Measurements from ENCODE around the gene GGNBP2.
A peak's percentile ranks its signal among the peaks of the same experiment; 100 is the strongest.
"Not testable (repeated sequence)": the region's sequence is repeated elsewhere in the genome, so short reads cannot be mapped to it uniquely, and the experiment has no call there.

GGNBP2 gene

DNA sequence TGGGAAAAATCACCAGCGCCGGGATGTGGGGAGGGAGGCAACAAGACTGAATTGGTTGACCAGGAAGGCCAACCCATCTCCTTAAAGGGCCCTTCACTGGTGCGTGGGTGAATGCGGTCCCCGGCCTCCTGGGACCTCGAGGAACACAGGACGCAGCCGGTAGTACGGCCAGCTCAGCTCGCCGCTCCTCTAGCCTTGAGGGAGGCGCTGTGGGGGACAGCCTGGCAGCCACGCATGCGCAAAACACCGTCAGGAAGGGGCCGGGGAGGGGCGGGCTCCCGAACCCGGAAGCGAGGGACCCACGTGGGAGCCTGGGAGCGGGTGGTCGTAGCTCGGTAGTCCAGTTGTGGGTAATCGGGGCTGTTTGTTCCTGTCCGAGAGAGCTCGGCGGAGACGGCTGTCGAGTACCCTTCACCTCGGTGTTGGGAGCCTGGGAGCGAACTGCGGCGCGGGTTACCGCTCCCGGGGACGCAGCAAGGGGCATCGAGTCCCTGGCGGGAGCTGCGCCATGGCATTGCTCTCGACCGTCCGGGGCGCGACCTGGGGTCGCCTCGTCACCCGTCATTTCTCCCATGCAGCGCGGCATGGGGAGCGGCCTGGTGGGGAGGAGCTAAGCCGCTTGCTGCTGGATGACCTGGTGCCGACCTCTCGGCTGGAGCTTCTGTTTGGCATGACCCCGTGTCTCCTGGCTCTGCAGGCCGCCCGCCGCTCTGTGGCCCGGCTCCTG, 56.7 kb downstream of the GGNBP2 start, which contains the start of gene MRM1:
MRM1 (plus strand) TSS at position 281 of the 727 bp plus-strand sequence; CDS start at position 509, 228 bp downstream.
- peak; percentile 81 to 83 for DNase-seq (ENCODE audit: low read depth in 1 of 2, low spot score in 1 of 2)

DNA sequence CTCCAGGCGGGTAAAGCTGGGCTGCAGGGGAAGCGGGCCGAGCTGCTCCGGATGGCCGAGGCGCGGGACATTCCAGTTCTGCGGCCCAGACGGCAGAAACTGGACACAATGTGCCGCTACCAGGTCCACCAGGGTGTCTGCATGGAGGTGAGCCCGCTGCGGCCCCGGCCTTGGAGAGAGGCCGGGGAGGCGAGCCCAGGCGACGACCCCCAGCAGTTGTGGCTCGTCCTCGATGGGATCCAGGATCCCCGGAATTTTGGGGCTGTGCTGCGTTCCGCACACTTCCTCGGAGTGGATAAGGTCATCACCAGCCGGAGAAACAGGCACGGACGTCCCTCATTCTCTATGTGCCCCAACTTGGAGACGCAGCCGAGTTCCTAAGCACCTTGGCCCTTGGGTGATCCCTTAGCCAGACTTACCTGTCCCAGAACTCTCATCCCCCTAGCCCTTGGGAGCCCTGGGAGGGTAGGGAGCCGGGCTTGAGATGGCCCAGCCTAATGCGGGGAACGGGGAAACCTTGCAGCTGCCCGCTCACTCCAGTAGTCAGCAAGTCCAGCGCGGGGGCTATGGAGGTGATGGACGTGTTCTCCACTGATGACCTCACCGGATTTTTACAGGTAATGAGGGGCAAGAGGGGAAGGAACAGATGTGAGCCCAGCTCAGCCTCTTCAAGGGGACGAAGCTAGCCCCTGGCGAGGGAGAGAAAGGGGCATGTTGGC, 57.5 kb downstream of the GGNBP2 start:
- DNase-seq (ENCODE audit: low read depth in 1 of 2, low spot score in 1 of 2) = no peak

DNA sequence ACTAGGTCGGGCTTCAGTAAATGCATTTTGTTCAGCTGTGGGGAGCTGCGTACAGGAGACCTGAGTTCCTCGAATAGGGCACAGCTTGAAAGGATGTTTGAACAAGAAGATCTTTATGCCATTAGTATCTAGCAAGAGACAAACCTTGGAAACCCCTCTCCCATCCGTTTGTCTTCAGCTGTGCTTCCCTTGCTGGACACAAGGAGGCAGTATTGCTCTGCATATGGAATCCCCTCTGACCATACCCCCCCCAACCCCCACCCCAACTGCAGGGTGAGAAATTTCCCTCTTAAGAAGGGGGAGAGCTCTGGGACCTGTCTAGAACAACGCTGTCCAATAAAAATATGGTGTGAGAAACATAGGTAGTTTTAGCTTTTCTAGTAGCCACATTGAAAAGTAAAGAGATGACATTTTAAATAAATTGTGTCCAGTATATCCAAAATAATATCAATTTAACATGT, 58.2 kb downstream of the GGNBP2 start:
- DNase-seq (ENCODE audit: low read depth in 1 of 2, low spot score in 1 of 2) = peak; percentile 26 to 44

DNA sequence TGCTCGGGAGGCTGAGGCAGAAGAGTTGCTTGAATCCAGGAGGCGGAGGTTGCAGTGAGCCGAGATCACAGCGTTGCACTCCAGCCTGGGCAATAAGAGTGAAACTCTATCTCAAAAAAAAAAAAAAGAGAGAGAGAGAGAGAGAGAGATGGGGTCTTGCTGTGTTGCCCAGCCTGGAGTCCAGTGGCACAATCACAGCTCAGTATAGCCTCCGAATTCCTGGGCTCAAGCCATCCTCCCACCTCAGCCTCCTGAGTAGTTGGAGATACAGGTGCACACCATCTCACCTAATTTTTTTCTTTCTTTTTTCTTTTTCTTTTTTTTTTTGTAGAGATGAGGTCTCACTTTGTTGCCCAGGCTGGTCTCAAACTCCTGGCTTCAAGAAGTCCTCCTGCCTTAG, 60.3 kb downstream of the GGNBP2 start:
- not testable (repeated sequence) for DNase-seq (ENCODE audit: low read depth in 1 of 2, low spot score in 1 of 2)

DNA sequence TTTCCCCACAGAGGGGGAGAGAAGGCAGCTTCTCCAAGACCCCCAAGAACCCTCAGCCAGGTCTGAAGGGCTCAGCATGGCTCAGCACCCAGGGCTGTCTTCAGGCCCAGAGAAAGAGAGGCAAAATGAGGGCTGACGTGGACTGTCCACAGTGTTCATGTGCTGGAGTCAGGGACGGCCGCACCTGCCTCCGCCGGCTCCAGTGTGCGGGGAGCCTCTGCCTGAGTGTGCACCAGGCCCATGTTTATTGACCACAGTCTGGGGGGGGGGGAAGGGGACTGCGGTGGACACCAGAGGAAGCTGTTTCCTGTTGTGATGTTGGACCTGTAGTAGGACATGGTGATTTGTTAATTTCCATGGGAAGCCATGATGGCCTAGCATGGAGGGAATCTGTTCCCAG, 63.6 kb downstream of the GGNBP2 start:
- DNase-seq (ENCODE audit: low read depth in 1 of 2, low spot score in 1 of 2) = no peak

DNA sequence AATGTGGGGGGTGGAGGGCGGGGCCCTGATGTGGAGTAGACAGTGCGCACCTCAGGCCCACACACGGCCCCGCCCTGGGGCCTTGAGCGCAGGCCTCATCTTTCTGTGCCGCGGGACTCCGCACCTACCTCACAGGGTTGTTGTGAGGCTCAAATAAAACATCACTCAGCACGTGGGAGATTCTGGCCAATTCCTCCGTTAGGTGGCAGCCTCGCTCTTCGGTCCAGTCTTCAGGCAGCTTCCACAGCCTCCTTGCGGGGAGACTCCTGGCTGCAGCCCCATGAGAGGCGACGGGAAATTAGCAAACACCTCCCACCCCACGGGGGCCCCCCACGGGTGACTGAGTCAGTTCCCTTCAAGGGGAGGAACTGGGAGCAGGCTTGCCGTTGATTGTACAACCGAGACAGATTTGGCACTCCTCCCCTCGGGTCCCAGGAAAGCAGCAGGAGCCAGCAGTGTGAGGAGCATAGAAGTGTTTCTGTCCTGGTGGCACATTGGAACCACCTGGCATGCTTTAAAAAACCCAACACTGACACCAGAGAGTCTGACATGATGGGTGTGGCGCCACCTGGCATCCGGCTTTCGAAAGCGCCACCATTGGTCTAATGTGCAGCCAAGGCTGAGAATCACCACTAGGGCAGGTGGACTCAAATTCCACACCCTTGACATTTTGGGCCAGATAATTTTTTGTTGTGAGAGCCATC, 64.2 kb downstream of the GGNBP2 start:
- DNase-seq (ENCODE audit: low read depth in 1 of 2, low spot score in 1 of 2) = no peak

DNA sequence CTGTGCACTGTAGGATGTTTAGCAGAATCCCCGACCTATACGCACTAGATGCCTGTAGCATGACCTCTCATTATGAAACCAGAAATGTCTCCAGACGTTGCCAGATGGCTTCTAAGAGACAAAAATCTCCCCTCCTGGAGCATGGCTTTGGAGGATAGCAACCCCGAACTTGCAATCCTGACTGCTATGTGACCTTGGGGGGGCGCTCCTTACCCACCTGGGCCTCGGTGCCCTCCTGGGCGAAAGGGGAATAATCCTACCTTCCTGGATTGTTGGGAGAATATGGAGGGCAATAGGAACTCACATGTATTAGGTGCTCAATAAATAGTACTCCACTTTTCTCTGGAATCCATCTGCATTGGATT, 64.8 kb downstream of the GGNBP2 start:
- DNase-seq (ENCODE audit: low read depth in 1 of 2, low spot score in 1 of 2) = no peak

DNA sequence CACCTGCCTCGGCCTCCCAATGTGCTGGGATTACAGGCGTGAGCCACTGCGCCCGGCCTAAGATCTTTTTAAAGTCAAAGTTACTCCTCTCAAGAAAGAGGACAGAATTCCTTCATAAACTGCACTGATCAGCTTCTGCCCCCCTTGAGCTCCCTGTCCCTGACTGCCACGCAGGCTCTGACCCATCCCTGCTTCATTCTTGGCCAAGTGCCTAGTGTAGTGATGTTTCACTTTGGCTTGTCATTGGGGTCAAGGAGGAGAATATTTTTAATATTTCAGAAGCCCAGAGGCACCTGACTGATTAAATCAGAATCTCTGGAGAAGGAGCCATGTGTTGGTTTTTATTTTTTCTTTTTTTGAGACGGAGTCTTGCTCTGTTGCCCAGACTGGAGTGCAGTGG, 65.8 kb downstream of the GGNBP2 start:
- DNase-seq (ENCODE audit: low read depth in 1 of 2, low spot score in 1 of 2) = no peak

DNA sequence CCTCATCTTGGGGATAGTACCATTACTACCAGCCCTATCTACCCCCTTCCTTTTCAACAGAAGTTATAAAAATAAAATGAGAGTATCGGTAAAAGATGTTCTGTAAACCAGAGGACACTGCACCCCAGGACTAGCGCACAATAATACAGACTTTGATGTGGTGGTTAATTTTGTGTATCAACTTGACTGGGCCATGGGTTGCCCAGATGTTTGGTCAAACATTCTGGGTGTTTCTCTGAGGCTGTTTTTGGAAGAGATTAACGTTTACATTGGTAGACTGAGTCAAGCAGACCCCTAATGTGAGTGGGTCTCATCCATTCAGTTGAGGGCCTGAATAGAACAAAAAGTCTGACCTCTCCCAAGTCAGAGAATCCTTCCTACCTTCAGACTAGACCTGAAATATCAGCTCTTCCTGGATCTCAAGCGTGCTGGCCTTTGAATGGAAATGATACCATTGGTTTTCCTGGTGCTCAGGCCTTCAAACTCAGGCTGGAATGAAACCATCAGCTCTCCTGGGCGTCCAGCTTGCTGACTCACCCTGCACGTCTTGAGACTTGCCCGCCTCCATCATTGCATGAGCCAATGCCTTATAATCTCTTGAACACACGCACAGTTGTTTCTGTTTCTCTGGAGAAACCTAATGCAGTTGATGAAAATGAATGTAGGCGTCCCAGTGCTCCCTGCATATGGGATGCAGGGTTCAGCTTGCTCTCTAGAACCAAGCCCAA, 66.8 kb downstream of the GGNBP2 start:
- DNase-seq (ENCODE audit: low read depth in 1 of 2, low spot score in 1 of 2) = no peak

DNA sequence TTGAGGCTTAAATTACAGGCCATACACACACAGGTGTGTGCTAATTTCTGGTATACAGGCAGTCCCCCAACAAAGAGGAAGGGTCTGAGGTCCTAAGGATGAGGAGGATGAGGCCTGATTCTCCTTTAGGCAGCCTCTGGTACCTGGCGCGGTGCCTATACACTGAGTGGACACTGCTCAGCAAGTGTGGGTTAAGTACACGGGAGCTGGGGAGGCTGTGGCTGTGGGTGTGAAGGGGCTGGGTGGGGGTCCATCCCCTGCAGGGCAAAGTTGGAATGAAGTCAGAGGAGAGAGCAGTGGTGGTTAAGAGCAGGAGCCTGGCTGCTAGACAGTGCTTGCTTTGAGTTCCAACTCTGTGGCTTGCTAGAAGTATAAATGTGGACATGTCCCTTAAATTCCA, 67.6 kb downstream of the GGNBP2 start:
- no peak for DNase-seq (ENCODE audit: low read depth in 1 of 2, low spot score in 1 of 2)

DNA sequence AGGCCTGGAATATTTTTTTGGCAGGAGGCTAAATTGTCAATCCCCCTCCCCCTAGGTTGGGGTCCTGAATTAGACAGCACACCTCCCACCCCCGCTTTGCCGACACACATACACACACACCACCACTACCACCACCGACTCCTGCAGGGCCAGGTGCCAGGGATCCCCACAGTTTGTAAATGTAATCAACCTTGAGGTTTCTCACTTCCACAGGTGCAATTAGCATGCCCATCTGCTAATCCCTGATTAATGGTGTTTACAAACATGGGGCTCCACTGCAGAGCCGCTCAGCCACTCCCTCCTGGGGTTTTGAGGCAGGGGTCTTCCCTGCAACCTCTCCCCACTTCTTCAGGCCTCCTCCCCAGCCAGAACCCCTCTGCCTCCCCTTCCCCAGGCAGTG, 68.4 kb downstream of the GGNBP2 start:
- no peak for DNase-seq (ENCODE audit: low read depth in 1 of 2, low spot score in 1 of 2)

DNA sequence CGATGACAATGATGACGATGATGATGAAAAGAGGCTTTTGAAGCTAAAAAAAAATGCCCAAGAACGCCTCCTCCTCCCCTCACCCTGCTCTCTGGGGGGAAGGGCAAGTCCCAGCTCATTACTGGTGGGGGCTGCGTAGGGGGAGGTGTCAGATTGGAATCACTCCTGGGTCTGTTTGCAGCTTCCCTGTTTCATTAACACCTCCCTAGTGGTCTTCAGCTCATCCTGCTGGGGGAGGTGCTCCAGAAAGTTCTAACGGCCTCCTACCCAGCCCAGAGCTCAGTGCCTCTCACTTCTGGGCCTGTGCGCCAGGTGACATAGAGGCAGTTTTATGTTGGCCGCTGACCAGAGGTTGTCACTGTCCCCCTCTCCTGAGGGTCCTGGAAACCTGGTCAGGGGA, 69.4 kb downstream of the GGNBP2 start:
- no peak for DNase-seq (ENCODE audit: low read depth in 1 of 2, low spot score in 1 of 2)

DNA sequence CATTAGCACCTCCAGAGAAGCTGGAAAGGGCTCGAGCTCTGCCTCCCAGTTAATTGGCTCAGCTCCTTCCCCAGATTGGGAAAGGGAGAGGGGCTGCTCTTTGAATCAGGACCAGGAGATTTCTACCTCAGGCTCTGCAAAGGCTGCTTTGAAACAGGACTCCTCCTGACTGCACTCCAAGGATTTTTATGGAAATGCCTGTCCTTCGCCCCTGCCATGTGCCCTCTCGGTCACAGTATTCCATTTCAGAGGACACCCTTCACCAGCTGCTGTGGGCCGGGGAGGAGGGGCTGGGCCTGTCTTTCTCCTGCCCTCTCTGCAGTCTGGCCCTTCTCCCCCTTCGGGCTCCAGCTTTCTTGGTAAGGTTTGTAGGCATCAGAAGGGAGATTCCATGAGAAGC, 70.2 kb downstream of the GGNBP2 start:
- no peak for DNase-seq (ENCODE audit: low read depth in 1 of 2, low spot score in 1 of 2)

DNA sequence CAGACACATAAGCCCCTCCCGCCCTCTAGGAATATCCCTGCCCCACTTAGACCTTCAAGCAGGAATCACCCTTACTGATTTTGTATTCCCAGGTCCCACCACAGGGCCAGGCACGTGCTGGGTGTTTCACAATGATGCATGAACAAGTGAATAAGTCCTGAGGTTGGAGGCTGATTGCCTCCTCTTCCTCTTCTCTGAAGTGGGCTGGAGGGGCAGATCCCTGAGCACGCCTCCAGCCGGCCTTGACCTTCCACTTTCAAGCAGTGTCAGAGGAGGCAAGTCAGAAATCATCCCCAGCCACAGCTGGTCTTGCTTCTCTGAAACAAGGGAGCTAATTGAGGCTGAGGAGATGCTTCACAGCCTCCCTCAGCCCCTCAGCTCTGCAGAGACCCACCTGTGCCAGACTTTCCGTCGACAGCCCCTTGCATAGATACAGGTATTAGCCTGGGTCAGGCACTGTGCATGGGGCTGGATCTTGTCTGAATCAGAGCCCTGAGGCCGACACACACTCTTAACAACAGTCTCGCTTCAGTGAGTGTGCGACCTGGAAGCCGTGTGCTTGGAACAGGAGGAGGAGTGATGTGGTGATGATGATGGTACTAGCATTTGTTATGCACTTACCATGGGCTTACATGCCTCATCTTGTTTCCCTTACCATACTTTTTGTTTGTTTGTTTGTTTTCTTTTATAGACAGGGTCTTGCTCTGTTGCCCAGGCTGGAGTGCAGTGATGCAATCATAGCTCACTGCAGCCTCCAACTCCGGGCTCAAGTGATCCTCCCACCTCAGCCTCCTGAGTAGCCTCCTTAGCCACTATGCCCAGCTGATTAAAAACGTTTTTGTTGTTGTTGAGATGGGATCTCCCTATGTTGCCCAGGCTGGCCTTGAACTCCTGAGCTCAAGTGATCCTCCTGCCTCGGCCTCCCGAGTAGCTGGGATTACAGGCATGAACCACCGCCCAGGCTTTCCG, 71.6 kb downstream of the GGNBP2 start:
- no peak for DNase-seq (ENCODE audit: low read depth in 1 of 2, low spot score in 1 of 2)

DNA sequence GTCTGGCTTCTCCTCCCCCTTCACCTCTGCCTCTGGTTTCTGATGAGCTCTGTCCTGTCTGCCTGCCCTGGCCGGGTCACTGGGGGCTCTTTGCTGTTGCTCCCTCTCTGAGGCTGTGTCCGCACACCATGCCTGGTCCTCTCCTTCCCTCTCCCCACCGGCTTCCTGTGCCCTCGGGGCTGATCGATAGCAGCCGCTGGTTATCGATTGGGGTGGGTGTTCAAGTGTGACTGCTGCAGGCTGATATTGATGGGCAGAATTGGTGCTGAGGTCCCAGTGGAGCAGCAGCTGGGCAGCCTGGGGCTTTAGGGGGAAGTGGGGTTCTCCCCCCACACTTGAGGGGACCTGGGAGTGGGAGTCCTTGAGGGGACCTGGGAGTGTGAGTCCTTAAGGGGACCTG, 73.1 kb downstream of the GGNBP2 start:
- no peak for DNase-seq (ENCODE audit: low read depth in 1 of 2, low spot score in 1 of 2)

DNA sequence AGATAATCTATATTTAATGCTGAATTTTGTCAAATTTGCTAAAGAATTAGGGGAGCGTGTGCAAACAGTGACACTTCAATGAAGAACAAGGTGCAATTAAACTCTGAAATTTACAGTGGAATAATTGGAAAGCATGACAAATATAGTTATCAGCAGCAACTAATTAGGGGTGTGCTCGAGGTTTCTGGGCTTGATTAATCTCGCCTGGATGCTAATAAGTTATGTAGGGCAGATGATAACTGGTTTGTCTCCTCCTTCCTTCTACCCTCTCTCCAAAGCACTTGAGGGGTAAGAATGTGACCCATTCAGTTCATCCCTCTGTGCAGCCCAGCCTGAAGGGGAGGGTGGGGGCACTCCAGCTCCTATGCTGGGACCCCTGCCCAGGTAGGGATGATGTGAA, 78.6 kb downstream of the GGNBP2 start:
- no peak for DNase-seq (ENCODE audit: low read depth in 1 of 2, low spot score in 1 of 2)

DNA sequence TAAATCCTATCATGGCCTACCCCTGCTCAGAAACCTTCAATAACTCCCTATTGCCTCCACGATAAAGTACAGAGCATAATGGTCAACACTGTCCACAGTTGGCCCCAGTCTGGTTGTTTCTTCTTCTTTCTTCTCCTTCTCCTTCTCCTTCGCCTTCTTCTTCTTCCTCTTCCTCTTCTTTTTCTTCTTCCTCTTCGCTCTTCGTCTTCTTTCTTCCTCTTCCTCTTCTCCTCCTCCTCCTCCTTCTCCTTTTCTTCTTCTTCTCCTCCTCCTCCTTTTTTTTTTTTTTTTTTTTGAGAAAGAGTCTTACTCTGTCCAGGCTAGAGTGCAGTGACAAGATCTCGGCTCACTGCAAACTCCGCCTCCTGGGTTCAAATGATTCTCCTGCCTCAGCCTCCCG, 80.5 kb downstream of the GGNBP2 start:
- no peak for DNase-seq (ENCODE audit: low read depth in 1 of 2, low spot score in 1 of 2)

DNA sequence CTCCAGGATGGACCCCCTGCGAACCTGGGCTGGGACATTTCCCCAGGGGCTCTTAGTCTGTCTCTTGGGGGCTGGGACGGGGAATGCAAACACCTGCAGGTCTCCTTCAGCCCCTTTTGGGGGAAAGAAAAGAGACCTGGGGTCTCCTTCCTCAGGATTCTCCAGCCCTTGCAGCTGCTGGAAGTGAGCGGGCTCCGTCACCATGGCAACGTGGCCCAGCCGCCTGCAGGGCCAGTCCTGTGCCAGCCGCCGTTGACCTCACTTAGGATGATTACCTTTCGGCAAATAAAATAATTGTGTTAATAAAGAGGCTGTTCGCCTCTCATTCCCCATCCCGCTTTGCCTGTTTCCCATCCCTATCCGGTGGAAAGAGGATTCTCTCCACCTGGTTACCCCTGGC, 82.4 kb downstream of the GGNBP2 start:
- no peak for DNase-seq (ENCODE audit: low read depth in 1 of 2, low spot score in 1 of 2)

DNA sequence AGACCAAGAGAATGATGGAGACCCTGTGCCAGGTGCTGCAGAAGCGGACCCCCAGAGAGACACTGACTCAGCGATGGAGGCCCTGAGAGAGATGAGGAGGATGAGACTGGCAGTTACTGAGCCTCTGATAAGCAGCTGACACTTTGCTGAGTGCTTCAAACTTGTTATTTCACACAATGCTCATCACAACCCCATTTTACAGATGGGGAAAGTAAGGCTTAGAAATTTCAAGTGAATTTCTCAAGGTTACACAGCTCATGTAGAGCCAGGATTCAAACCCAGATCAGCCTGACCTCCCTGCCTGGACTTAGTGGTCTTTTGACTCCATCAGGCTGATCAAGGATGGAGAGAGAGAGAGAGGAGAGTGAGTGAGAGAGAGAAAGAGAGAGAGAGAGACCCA, 83.9 kb downstream of the GGNBP2 start:
- no peak for DNase-seq (ENCODE audit: low read depth in 1 of 2, low spot score in 1 of 2)

DNA sequence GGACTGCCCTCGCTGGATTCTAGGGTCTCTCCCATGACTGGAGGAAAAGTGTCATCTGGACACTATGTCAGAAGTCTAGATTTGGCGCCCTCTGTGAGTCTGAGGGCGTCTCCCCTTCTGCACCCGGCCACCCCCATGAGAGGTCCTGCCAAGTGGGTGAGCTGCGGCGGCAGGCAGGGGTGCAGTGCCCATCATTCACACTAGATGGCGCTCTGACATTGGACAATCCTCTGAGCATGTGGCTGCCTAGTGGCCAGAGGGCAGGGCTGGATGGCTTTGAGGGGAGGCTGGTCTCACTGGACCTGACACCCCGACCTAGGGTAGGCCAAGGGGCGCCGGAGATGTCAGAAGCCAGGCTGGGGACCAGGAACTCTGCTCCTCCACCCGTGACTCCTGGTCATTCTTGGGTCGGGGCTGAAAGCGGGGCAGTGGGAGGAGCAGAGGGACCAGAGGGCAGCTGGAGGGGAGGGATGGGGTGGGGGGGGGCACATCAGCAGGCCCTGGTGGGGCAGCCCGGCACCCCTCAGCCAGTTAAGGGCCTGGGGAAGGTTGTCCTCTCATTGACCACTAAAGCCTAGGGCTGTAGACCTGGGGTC, 84.6 kb downstream of the GGNBP2 start:
- DNase-seq (ENCODE audit: low read depth in 1 of 2, low spot score in 1 of 2) = peak; percentile 71
